ENCODE results near the gene SLF2. TPM values are rescaled to one million over a fixed set of nuclear protein-coding genes. Genes with fewer than 3 reads are reported as not detected.

The SLF2 gene
- total RNA-seq, 2 donors from 2014 or later: 25.3 to 77.8 TPM

DNA sequence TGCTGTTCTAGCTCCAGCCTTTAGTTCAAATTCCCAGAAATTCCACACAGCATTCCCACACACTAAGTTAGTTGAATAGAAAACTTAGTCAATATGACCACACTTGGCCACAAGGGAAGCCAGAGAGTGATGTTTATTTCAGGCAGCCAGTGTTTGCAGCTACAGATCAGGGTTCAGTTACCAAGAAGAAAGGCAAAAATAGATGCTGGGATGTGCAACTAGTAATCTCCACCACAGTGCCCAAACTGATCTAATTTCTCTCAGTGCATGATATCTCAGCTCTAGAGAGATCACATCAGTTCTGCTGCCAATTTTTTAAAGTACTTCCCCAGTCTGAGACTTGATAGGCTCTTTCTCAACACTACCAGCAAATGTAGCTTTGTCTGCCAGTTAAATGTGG is 17.6 kb downstream of the SLF2 start:
- H3K9me3 ChIP-seq: no peaks in the 10 kb centered on the region
- no peaks in the 10 kb centered on the region for H3K27me3 ChIP-seq (replicated peaks; ENCODE audit: insufficient read depth)
- intact Hi-C loops (cut with DNase I): no loop called here
- no peak overlapping the region for H3K4me3 ChIP-seq
- DNase-seq (ENCODE audit: low spot score): no peak
- no peak for TF ChIP-seq POLR2A (IDR thresholded peaks at IDR 0.05)
- no peak for TF ChIP-seq POLR2AphosphoS5 (IDR thresholded peaks at IDR 0.05)
- TF ChIP-seq, protein P1, sequence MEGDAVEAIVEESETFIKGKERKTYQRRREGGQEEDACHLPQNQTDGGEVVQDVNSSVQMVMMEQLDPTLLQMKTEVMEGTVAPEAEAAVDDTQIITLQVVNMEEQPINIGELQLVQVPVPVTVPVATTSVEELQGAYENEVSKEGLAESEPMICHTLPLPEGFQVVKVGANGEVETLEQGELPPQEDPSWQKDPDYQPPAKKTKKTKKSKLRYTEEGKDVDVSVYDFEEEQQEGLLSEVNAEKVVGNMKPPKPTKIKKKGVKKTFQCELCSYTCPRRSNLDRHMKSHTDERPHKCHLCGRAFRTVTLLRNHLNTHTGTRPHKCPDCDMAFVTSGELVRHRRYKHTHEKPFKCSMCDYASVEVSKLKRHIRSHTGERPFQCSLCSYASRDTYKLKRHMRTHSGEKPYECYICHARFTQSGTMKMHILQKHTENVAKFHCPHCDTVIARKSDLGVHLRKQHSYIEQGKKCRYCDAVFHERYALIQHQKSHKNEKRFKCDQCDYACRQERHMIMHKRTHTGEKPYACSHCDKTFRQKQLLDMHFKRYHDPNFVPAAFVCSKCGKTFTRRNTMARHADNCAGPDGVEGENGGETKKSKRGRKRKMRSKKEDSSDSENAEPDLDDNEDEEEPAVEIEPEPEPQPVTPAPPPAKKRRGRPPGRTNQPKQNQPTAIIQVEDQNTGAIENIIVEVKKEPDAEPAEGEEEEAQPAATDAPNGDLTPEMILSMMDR (IDR thresholded peaks at IDR 0.05): no peak
- H3K36me3 ChIP-seq: peaks cover 0 to 10% of the 10 kb centered on the region in 2 donors
- H3K27ac ChIP-seq: no peak overlapping the region
- no peaks in the 10 kb centered on the region for H3K4me1 ChIP-seq (replicated peaks)

DNA sequence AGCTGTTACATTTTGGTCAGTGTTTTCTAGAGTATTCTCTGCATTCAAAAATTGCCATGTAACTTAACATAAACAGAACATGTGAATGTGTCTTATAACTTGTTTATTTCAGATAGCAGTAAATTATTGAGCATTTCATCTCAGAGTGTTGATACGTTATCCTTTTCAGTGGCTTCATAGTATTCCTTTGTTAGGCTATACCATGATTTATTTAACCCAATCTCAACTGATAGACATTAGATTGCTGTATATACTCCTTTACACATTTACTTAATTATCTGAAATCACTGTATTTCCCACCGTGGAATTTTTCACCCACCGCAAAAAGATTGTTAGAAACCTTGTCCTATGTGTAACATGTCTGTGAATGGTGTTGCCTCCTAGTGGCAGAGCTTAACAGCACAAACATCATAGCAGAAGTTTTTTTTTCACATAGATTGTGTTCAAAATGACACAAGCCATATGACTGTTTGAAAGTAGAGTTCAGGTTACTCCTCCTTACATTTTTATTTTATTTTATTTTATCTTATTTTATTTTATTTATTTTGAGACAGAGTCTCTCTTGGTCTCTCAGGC is 21.4 kb downstream of the SLF2 start:
- Histone ChIP-seq H3K27ac (no peak overlapping the region), H3K4me1 (replicated peaks) (no peaks in the 10 kb centered on the region), H3K4me3 (no peak overlapping the region), H3K27me3 (replicated peaks; ENCODE audit: insufficient read depth) (no peaks in the 10 kb centered on the region), H3K9me3 (no peaks in the 10 kb centered on the region), H3K36me3 (peaks cover 0 to 10% of the 10 kb centered on the region in 2 donors)
- WGBS: 95% methylated on average over 3 of the region's 3 CpGs
- intact Hi-C loops (cut with DNase I): no loop called here
- TF ChIP-seq POLR2AphosphoS5 (IDR thresholded peaks at IDR 0.05) (no peak), POLR2A (IDR thresholded peaks at IDR 0.05) (no peak)
- TF ChIP-seq, protein P1 (IDR thresholded peaks at IDR 0.05): no peak
- no peak for DNase-seq (ENCODE audit: low spot score)

DNA sequence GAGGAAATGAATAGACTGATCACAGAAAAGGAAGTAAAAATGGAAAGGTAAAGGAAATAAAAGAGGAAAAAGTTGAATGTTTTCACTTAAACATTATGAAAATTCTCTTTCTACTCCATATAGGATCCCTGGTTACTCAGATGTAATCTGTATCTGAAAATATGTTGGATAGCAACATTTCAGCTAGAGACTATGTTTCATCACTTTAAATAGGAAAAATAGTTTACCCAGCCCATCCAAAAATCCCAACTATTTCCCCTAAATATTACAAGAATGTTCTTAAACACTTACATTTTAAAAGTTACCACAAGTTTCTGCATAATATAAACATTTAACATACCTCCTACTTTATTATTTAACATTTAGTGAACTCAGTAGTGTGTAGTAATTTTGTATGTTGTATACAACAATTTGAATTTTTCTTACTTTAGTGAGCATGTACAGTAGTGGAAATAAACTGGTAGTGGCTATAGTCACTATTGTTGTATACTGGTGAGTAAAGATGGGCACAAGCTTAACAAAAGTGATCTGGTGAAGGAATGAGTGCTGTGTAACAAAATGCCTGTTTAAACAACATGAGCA is 27.1 kb downstream of the SLF2 start:
- no peaks in the 10 kb centered on the region for H3K9me3 ChIP-seq
- intact Hi-C loops (cut with DNase I): no loop called here
- peaks cover 0 to 4% of the 10 kb centered on the region in 2 donors for H3K36me3 ChIP-seq
- H3K4me1 ChIP-seq (replicated peaks): no peaks in the 10 kb centered on the region
- TF ChIP-seq POLR2AphosphoS5 (IDR thresholded peaks at IDR 0.05) (no peak), POLR2A (IDR thresholded peaks at IDR 0.05) (no peak)
- TF ChIP-seq, protein P1 (IDR thresholded peaks at IDR 0.05): no peak
- H3K27me3 ChIP-seq (replicated peaks; ENCODE audit: insufficient read depth): no peaks in the 10 kb centered on the region
- no peak overlapping the region for H3K4me3 ChIP-seq
- no peak for DNase-seq (ENCODE audit: low spot score)
- H3K27ac ChIP-seq: no peak overlapping the region

DNA sequence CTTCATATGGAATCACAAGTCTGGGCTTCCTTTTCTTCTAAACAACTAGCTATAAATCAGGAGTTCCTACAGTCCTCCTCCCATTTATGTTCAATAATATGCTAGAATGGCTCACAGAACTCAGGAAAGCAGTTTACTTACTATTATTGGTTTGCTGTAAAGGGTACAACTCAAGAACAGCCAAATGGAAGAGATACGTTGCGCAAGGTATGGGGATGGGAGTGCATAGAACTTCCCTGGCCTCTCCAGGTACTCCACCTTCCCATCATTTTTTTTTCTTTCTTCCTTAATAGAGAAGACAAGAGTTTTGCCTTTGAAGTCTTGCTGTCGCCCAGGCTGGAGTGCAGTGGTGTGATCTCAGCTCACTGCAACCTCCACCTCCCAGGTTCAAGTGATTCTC is 29.5 kb downstream of the SLF2 start:
- intact Hi-C loops (cut with DNase I): no loop called here
- H3K36me3 ChIP-seq: peaks cover 4% of the 10 kb centered on the region in 2 donors
- no peak overlapping the region for H3K4me3 ChIP-seq
- H3K27ac ChIP-seq: no peak overlapping the region
- 100% methylated on average over 3 of the region's 3 CpGs for WGBS
- no peak for DNase-seq (ENCODE audit: low spot score)
- TF ChIP-seq, protein P1 (IDR thresholded peaks at IDR 0.05): no peak
- TF ChIP-seq POLR2AphosphoS5 (IDR thresholded peaks at IDR 0.05) (no peak), POLR2A (IDR thresholded peaks at IDR 0.05) (no peak)
- no peaks in the 10 kb centered on the region for H3K27me3 ChIP-seq (replicated peaks; ENCODE audit: insufficient read depth)
- no peaks in the 10 kb centered on the region for H3K4me1 ChIP-seq (replicated peaks)
- no peaks in the 10 kb centered on the region for H3K9me3 ChIP-seq

DNA sequence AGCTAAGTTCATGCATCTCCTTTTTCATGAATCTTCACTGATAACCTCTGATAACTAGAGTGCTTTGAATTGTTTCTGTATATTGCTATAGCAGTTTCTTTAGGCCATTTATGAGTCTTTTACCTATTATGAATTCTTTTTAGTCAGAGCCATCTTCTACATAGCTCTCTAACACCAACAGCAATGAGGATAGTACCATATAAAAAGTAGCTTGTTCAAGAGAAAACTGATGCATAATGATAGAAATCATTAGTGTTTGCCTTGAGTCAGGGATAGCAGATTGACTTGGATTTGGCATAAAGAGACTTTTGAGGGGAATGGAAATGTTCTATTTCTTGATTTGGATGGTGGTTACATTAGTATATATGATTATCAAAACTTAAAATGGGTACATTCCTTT is 30.7 kb downstream of the SLF2 start:
- Histone ChIP-seq H3K27ac (no peak overlapping the region), H3K4me1 (replicated peaks) (no peaks in the 10 kb centered on the region), H3K4me3 (no peak overlapping the region), H3K27me3 (replicated peaks; ENCODE audit: insufficient read depth) (no peaks in the 10 kb centered on the region), H3K36me3 (peaks cover 4% of the 10 kb centered on the region in 2 donors), H3K9me3 (no peaks in the 10 kb centered on the region)
- intact Hi-C loops (cut with DNase I): no loop called here
- TF ChIP-seq POLR2AphosphoS5 (IDR thresholded peaks at IDR 0.05): no peak
- TF ChIP-seq, protein P1 (IDR thresholded peaks at IDR 0.05): no peak
- TF ChIP-seq POLR2A (IDR thresholded peaks at IDR 0.05): no peak
- DNase-seq (ENCODE audit: low spot score): no peak

Measured in prostate gland (tissue), 2 donors.